ENCODE measurements around the gene RANBP1.
A peak's percentile ranks its signal among the peaks of the same experiment; 100 is the strongest.

RANBP1 gene

DNA sequence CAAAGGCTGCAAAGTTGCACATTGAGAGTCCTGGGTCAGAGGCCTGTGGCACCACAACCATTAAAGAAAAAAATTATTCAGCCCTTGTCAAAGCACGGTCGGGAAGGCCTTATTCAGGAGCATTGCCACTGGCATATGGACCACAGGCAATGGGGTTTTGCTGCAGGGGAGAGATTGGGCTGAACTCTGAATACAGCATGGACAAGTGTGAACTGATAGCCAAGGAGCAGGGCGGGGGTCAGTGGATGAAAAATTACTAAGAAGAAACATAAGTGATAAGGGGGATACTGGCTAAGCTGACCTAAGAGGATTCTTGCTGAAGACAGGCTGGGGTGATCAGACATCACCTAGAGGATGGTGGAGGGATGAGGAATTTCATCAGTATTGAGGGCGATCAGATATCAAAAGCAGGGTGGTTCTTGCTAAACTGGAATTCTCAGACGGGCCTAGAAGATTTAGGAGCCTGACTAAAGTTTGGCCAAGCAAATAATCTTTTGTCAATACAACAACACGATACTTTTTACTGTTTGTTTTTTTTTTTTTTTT, 39.2 kb upstream of the RANBP1 start:
- Histone ChIP-seq H3K4me1 (peaks cover 0 to 18% (median 11%) of the 10 kb centered on the region in 4 donors), H3K9me3 (no peaks in the 10 kb centered on the region), H3K36me3 (no peaks in the 10 kb centered on the region), H3K4me3 (no peak overlapping the region), H3K27me3 (no peaks in the 10 kb centered on the region), H3K27ac (no peak overlapping the region)
- TF ChIP-seq, protein P1, sequence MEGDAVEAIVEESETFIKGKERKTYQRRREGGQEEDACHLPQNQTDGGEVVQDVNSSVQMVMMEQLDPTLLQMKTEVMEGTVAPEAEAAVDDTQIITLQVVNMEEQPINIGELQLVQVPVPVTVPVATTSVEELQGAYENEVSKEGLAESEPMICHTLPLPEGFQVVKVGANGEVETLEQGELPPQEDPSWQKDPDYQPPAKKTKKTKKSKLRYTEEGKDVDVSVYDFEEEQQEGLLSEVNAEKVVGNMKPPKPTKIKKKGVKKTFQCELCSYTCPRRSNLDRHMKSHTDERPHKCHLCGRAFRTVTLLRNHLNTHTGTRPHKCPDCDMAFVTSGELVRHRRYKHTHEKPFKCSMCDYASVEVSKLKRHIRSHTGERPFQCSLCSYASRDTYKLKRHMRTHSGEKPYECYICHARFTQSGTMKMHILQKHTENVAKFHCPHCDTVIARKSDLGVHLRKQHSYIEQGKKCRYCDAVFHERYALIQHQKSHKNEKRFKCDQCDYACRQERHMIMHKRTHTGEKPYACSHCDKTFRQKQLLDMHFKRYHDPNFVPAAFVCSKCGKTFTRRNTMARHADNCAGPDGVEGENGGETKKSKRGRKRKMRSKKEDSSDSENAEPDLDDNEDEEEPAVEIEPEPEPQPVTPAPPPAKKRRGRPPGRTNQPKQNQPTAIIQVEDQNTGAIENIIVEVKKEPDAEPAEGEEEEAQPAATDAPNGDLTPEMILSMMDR (IDR thresholded peaks at IDR 0.05), result no peak
- DNase-seq, result no peak
- intact Hi-C loops (cut with DNase I; ENCODE audit: low total_unique reads), result no loop called here

DNA sequence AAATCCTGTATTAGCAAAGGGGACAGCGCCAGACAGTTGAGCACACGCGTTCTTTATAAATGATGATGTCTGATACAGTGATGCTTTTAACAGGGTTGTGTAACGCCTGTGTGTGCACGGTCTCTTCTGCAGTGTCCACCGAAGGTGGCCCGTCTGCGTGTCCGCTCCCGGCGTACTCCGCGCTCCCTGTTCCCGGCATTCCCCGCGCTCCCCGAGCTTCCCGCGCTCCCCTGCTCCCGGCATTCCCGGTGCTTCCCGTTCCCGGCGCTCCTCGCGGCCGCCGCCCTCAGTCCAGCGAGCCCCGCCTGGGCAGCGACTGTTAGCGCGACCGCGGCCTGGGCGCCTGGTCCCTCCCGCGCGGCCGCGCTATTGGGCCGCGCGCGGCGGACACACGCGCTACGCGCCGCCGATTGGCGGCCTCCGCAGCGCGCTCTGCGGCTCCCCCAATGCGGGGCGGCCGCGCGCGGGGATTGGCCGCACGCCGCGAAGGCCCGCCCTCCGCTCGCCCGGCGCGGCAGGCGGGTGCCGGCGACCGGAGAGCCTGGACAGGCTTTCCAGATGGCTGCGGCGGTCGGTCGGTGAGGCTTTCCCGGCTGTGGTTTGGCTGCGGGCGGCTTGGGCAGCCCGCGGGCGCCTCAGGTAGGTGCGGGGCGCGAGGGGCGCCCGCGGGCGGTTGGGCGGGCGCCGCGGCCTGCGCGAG, 36.0 kb upstream of the RANBP1 start, which contains the start of gene DGCR8:
TSS of gene DGCR8 (plus strand) at position 497 of the 700 bp plus-strand sequence. CDS start 5,723 bp downstream, outside the sequence.
- Histone ChIP-seq H3K9me3 (no peaks in the 10 kb centered on the region), H3K27ac (peak within 1 kb of the TSS; percentile 83 to 91), H3K4me1 (peaks cover 2 to 50% (median 37%) of the 10 kb centered on the region in 4 donors), H3K27me3 (no peaks in the 10 kb centered on the region), H3K4me3 (peak within 1 kb of the TSS; percentile 76 to 86), H3K36me3 (peaks cover 0 to 3% (median 0%) of the 10 kb centered on the region in 3 donors)
- intact Hi-C loops (cut with DNase I; ENCODE audit: low total_unique reads), result no loop called here
- DNase-seq, result peak; percentile 91 to 97
- TF ChIP-seq, protein P1 (IDR thresholded peaks at IDR 0.05), result no peak

DNA sequence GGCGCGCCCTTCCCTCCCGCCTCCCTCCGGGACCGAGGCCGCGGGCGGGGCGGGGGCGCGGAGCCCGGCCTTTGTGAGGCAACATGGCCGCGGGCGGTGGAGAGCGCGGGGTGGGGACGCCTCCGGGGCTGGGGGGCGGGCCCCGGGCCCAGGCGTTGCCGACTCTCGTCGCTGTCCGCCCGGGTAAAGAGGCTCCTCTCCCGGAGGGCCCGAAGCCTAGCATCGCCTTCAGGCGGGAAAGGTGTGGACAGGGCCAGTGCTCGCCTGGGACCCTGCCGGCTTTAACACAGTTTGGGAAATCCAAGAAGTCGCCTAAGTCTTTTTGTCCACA, 35.5 kb upstream of the RANBP1 start:
- peak overlapping the region; percentile 76 to 86 for H3K4me3 ChIP-seq
- no peaks in the 10 kb centered on the region for H3K9me3 ChIP-seq
- H3K27ac ChIP-seq, result peak overlapping the region; percentile 82 to 83
- TF ChIP-seq, protein P1 (IDR thresholded peaks at IDR 0.05), result no peak
- no peaks in the 10 kb centered on the region for H3K27me3 ChIP-seq
- peaks cover 0 to 3% (median 0%) of the 10 kb centered on the region in 3 donors for H3K36me3 ChIP-seq
- DNase-seq, result peak; percentile 51 to 75
- peaks cover 6 to 54% (median 39%) of the 10 kb centered on the region in 4 donors for H3K4me1 ChIP-seq
- intact Hi-C loops (cut with DNase I; ENCODE audit: low total_unique reads), result no loop called here

DNA sequence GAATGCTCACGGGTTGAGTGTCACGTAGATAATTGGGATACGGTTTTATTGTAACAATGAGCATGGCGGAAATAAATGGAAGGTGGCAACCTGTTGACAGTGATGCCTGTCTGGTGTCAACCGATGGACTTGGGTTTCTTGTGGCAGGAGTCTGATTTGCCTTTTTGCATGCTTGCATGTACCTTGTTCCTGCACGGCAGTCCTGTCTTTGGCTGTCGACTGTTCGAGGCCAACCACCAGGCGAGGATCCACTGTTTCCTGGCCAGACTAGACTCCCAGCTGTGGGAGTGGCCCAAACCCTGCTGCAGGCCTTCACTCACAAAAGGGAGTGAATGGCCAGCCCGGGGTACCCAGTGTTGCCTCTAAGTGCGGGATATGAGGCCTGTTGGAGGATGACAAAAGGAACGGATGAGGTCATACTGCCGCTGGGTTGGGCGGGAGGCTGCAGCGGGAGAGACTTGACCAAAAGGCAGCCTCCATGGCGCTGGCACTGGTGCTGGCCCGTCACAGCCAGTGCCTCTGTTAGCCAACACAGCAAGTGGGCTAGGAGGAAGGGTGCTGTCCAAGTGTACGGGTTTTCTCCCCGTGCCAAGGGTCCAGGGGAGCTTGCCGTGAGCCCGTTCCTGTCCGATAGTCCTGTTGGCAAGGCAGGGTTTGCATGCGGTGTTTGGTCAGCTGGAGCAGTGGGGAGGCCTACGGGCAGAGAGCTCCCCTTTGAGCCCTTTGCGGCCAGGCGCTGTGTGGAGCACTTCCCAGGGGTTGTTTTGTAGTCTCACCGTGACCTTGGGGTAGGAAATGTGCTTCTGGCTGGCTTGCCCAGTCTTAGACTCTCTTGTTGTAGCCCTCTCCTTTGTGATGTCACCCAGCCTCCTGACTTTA, 34.9 kb upstream of the RANBP1 start:
- Histone ChIP-seq H3K27ac (peak overlapping the region; percentile 82 to 83), H3K36me3 (peaks cover 4 to 8% (median 5%) of the 10 kb centered on the region in 3 donors), H3K4me3 (peak overlapping the region; percentile 76 to 86), H3K4me1 (peaks cover 6 to 54% (median 39%) of the 10 kb centered on the region in 4 donors), H3K9me3 (no peaks in the 10 kb centered on the region), H3K27me3 (no peaks in the 10 kb centered on the region)
- intact Hi-C loops (cut with DNase I; ENCODE audit: low total_unique reads), result no loop called here
- DNase-seq, result peak in 1 of 2 donors; percentile 67
- TF ChIP-seq, protein P1 (IDR thresholded peaks at IDR 0.05), result no peak

DNA sequence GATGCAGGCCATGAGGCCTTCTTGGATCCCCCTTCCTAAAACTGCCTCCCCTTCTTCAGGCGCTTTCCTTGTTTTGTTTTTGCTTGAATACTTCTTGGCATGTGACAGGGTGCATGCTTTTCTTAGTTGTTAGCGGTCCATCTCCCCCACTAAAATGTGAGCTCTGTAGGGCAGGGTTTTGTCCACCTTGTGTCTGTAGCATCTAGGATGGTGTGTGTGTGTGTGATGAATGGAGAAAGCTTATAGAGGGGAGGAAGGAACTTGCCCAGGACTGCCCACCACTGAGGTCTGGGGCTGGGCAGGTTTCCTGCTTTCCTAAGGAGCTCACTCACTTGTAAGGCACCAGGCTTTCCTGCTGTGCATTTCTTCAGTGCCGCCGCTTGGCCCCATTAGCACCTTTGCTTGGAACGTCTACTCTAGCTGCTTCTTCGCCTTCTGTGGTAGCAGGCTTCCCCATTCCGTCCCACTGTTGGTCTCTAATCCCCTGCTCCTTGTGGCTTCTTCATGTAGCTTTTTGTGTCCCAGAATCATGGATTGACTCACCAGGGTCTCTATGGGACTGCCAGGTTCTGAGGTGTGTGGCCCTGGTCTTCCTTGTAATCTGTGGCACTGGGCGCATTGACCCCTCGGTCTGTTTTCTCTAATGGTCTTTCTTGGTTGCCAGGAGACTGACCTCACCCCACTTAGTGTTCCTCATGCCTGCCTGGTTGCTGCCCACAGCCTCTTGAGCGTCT, 32.6 kb upstream of the RANBP1 start:
- intact Hi-C loops (cut with DNase I; ENCODE audit: low total_unique reads), result no loop called here
- TF ChIP-seq, protein P1 (IDR thresholded peaks at IDR 0.05), result no peak
- H3K27ac ChIP-seq, result no peak overlapping the region

More for the DNA sequence above, 32.6 kb upstream of the RANBP1 start:
- Histone ChIP-seq H3K36me3 (peaks cover 26 to 31% (median 28%) of the 10 kb centered on the region in 3 donors), H3K27me3 (no peaks in the 10 kb centered on the region), H3K9me3 (no peaks in the 10 kb centered on the region), H3K4me3 (no peak overlapping the region), H3K4me1 (peaks cover 6 to 54% (median 39%) of the 10 kb centered on the region in 4 donors)
- peak in 1 of 2 donors; percentile 24 for DNase-seq
